NB4 (cell line): ENCODE results near the gene STK39.

Source experiments
- POLR2A ChIP-seq: IDR thresholded peaks from 2 replicates; pipeline ENCODE4 v1.6.1; 2011; ENCODE audit warnings: mild to moderate bottlenecking; ENCODE audit not compliant: insufficient read length; ENCODE audit errors: extremely low read depth
- TF ChIP-seq, protein P1 (sequence below): IDR thresholded peaks from one replicate; pipeline ENCODE4 v1.5.1; 2012; ENCODE audit warnings: low read depth, low read length

DNA sequence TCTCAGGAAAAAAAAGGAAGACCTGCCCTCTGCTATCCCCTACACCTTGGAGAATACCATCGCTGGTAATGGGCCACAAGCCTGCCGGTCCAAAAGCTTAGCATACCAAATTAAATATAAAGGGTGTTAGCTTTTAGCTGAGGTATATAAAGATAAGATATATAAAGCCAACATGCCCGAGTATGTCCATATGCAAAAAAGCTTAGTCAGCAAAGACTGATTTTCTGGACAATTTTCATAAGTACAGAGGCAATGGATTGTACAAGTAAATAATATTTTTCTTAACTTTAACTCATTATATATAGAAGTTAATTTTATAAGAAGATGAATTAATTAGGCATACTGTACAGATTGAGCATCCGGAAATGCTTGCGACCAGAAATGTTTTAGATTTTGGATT is 106.5 kb downstream of the STK39 start:
- TF ChIP-seq, protein P1, sequence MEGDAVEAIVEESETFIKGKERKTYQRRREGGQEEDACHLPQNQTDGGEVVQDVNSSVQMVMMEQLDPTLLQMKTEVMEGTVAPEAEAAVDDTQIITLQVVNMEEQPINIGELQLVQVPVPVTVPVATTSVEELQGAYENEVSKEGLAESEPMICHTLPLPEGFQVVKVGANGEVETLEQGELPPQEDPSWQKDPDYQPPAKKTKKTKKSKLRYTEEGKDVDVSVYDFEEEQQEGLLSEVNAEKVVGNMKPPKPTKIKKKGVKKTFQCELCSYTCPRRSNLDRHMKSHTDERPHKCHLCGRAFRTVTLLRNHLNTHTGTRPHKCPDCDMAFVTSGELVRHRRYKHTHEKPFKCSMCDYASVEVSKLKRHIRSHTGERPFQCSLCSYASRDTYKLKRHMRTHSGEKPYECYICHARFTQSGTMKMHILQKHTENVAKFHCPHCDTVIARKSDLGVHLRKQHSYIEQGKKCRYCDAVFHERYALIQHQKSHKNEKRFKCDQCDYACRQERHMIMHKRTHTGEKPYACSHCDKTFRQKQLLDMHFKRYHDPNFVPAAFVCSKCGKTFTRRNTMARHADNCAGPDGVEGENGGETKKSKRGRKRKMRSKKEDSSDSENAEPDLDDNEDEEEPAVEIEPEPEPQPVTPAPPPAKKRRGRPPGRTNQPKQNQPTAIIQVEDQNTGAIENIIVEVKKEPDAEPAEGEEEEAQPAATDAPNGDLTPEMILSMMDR = no peak
- no peak for TF ChIP-seq POLR2A
